HepG2 (cell line): ENCODE results near the gene CKLF. TPM values are rescaled to one million over a fixed set of nuclear protein-coding genes. Genes with fewer than 3 reads are reported as not detected.

Experiments
- BORCS8-MEF2B ChIP-seq: sonication (generic); formaldehyde crosslinking; IDR thresholded peaks from 2 replicates; pipeline ENCODE4 v1.8.0; 2022; ENCODE audit warnings: mild to moderate bottlenecking, missing genetic modification reagents
- CHD4 ChIP-seq: fragments of 200-600 bp; sonication (generic); IDR thresholded peaks from 2 replicates; pipeline ENCODE4 v1.7.0; 2017; ENCODE audit warnings: mild to moderate bottlenecking, low read length, borderline replicate concordance
- E2F2 ChIP-seq: sonication (generic); formaldehyde crosslinking; IDR thresholded peaks from 2 replicates; pipeline ENCODE4 v1.4.0; 2020; ENCODE audit warnings: missing genetic modification reagents, borderline replicate concordance
- FIP1L1 ChIP-seq: fragments of 200-400 bp; formaldehyde crosslinking; IDR thresholded peaks from 2 replicates; pipeline ENCODE4 v1.6.1; 2018; ENCODE audit warnings: low read depth, mild to moderate bottlenecking, low read length, moderate library complexity, borderline replicate concordance; ENCODE audit not compliant: insufficient read depth
- MXI1 ChIP-seq: IDR thresholded peaks from 3 replicates; pipeline ENCODE4 v1.6.1; 2012; ENCODE audit warnings: low read depth, low read length, inconsistent platforms, borderline replicate concordance
- NR2F1 ChIP-seq, 2 experiments: fragments of 450-650 bp in 1 of 2; formaldehyde crosslinking in 1 of 2; IDR thresholded peaks; 2 replicates each; pipeline versions ENCODE4 v1.5.0 to v1.6.1; 2016 to 2020; ENCODE audit warnings: mild to moderate bottlenecking in 1 of 2, missing compliant biosample characterization in 1 of 2, missing genetic modification reagents in 1 of 2, moderate library complexity in 1 of 2
- REST ChIP-seq, 2 experiments: IDR thresholded peaks; 2 replicates each; pipeline ENCODE4 v1.6.1; 2011 to 2012; ENCODE audit warnings: low read length in 2 of 2, borderline replicate concordance in 1 of 2, low read depth in 1 of 2, mild to moderate bottlenecking in 1 of 2, moderate library complexity in 1 of 2
- SALL1 ChIP-seq: sonication (generic); formaldehyde crosslinking; IDR thresholded peaks from 2 replicates; pipeline ENCODE4 v1.8.0; 2022; ENCODE audit warnings: mild to moderate bottlenecking, missing genetic modification reagents
- TBX3 ChIP-seq: fragments of 450-650 bp; IDR thresholded peaks from 2 replicates; pipeline ENCODE4 v1.6.1; 2017; ENCODE audit warnings: antibody characterized with exemption, mild to moderate bottlenecking, inconsistent platforms, borderline replicate concordance
- XRCC5 ChIP-seq: fragments of 200-400 bp; formaldehyde crosslinking; optimal IDR thresholded peaks from 2 replicates; pipeline ENCODE3; 2017; ENCODE audit warnings: mild to moderate bottlenecking, low read length
- ZBTB25 ChIP-seq: IDR thresholded peaks from 2 replicates; pipeline ENCODE4 v1.6.1; 2018; ENCODE audit warnings: missing genetic modification reagents
- ZFAT ChIP-seq: sonication (generic); formaldehyde crosslinking; conservative IDR thresholded peaks from 2 replicates; pipeline ENCODE4 v1.8.1; 2023; ENCODE audit warnings: missing genetic modification reagents, inconsistent platforms
- ZFYVE20 ChIP-seq: sonication (generic); formaldehyde crosslinking; IDR thresholded peaks from 2 replicates; pipeline ENCODE4 v1.8.0; 2023; ENCODE audit warnings: low read depth, mild to moderate bottlenecking, moderate library complexity, missing genetic modification reagents, borderline replicate concordance
- ZNF772 ChIP-seq: sonication (generic); formaldehyde crosslinking; IDR thresholded peaks from 2 replicates; pipeline ENCODE4 v1.5.0; 2020; ENCODE audit warnings: mild to moderate bottlenecking, missing genetic modification reagents
- ZSCAN21 ChIP-seq: sonication (generic); formaldehyde crosslinking; IDR thresholded peaks from 2 replicates; pipeline ENCODE4 v1.8.0; 2022; ENCODE audit warnings: mild to moderate bottlenecking, missing genetic modification reagents, moderate library complexity, borderline replicate concordance
- ZSCAN29 ChIP-seq: sonication (generic); formaldehyde crosslinking; conservative IDR thresholded peaks from 2 replicates; pipeline ENCODE4 v1.4.0; 2020; ENCODE audit warnings: mild to moderate bottlenecking, missing genetic modification reagents
- polyA plus RNA-seq, 8 experiments: library from polyadenylated mRNA; depleted of rRNA in 3 of 8; stranded (reverse) in 7 of 8; unstranded in 1 of 8; fragments of >200 nt; fragmentation: Illumina TruSeq in 4 of 8; extraction: Trizol in 4 of 8; gene quantifications; 2 replicates each; pipeline versions ENCODE4 v1.2.1 to v1.2.3, GENCODE V29; 2011 to 2016; ENCODE audit warnings: low read depth in 4 of 8, missing spikeins in 1 of 8, mixed read lengths in 1 of 8; ENCODE audit not compliant: insufficient read depth in 1 of 8
- total RNA-seq, 5 experiments: library from RNA; depleted of rRNA; stranded (reverse); fragments of >200 nt; fragmentation: Illumina TruSeq; extraction: Trizol; gene quantifications; 2 replicates each; pipeline ENCODE4 v1.2.3, GENCODE V29; 2016; ENCODE audit warnings: low read depth in 1 of 5
- TF ChIP-seq, protein P1 (sequence below): sonication (generic); formaldehyde crosslinking; IDR thresholded peaks from 2 replicates; pipeline ENCODE4 v1.4.0; 2020; ENCODE audit warnings: missing genetic modification reagents
- TF ChIP-seq, protein P2 (sequence below): sonication (generic); formaldehyde crosslinking; IDR thresholded peaks from 2 replicates; pipeline ENCODE4 v1.8.0; 2022; ENCODE audit warnings: missing genetic modification reagents, mild to moderate bottlenecking, moderate library complexity, borderline replicate concordance

The CKLF gene
- total and polyA plus RNA-seq, 2 of the 13 experiments (the other 11 are each of a cell fraction or from before 2014, with no cell fraction given): 120 to 167 TPM

DNA sequence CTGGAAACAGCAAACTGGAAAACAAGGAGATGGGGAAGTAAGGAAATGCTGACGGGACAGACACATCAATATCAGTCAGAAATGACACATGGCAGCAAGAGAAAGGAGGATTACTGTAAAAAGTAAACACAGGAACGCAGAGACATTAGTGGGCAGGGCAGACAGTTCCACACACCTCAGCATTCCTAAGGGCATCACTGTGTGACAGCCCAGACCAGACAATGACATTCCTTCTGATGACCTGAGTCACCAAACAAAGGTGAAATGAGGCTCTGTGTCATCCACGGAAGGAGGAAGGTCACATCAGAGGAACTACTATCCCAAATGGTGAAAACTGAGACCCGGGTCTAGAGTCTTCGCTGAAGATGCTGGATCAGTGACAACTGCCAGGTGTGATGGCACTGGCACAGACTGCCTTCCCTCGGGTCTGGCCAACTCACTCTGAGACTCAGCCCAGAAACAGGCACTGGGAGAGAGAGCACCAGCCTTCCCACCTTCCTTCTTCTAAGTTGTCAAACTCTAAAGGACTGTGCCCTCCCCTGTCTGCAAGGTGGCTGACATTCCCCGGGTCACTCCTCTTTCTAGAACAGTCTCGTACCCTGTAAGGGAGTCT, 39.2 kb upstream of the CKLF start (continued):
- TF ChIP-seq E2F2 (CRISPR knock-in tag) (no peak), XRCC5 (peak; percentile 30), ZFYVE20 (CRISPR knock-in tag) (0 out of 2 replicates have a peak, but pooled peaks have one; percentile 16), ZFAT (CRISPR knock-in tag) (no peak), ZBTB25 (CRISPR knock-in tag) (no peak), ZSCAN29 (CRISPR knock-in tag) (no peak), REST (IDR thresholded peaks at IDR 0.05; ENCODE audit: borderline replicate concordance in 1 of 2, low read depth in 1 of 2, low read length in 2 of 2) (no peak), TBX3 (no peak), FIP1L1 (no peak), SALL1 (CRISPR knock-in tag) (0 out of 2 replicates have a peak, but pooled peaks have one; percentile 2), BORCS8-MEF2B (CRISPR knock-in tag) (no peak), MXI1 (peak; percentile 89; the same call in 2 of the 3 replicates), CHD4 (no peak), ZNF772 (CRISPR knock-in tag) (no peak), NR2F1 (CRISPR knock-in tag; IDR thresholded peaks at IDR 0.05) (0 out of 4 replicates have a peak, but pooled peaks of 1 of the 2 experiments have one; percentile 28), ZSCAN21 (no peak)
- TF ChIP-seq, protein P1, sequence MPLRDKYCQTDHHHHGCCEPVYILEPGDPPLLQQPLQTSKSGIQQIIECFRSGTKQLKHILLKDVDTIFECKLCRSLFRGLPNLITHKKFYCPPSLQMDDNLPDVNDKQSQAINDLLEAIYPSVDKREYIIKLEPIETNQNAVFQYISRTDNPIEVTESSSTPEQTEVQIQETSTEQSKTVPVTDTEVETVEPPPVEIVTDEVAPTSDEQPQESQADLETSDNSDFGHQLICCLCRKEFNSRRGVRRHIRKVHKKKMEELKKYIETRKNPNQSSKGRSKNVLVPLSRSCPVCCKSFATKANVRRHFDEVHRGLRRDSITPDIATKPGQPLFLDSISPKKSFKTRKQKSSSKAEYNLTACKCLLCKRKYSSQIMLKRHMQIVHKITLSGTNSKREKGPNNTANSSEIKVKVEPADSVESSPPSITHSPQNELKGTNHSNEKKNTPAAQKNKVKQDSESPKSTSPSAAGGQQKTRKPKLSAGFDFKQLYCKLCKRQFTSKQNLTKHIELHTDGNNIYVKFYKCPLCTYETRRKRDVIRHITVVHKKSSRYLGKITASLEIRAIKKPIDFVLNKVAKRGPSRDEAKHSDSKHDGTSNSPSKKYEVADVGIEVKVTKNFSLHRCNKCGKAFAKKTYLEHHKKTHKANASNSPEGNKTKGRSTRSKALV (CRISPR knock-in tag): no peak
- TF ChIP-seq, protein P2, sequence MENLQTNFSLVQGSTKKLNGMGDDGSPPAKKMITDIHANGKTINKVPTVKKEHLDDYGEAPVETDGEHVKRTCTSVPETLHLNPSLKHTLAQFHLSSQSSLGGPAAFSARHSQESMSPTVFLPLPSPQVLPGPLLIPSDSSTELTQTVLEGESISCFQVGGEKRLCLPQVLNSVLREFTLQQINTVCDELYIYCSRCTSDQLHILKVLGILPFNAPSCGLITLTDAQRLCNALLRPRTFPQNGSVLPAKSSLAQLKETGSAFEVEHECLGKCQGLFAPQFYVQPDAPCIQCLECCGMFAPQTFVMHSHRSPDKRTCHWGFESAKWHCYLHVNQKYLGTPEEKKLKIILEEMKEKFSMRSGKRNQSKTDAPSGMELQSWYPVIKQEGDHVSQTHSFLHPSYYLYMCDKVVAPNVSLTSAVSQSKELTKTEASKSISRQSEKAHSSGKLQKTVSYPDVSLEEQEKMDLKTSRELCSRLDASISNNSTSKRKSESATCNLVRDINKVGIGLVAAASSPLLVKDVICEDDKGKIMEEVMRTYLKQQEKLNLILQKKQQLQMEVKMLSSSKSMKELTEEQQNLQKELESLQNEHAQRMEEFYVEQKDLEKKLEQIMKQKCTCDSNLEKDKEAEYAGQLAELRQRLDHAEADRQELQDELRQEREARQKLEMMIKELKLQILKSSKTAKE: peak; percentile 83
